Measurements from ENCODE around the gene ASPA.

- TF ChIP-seq, protein P1, sequence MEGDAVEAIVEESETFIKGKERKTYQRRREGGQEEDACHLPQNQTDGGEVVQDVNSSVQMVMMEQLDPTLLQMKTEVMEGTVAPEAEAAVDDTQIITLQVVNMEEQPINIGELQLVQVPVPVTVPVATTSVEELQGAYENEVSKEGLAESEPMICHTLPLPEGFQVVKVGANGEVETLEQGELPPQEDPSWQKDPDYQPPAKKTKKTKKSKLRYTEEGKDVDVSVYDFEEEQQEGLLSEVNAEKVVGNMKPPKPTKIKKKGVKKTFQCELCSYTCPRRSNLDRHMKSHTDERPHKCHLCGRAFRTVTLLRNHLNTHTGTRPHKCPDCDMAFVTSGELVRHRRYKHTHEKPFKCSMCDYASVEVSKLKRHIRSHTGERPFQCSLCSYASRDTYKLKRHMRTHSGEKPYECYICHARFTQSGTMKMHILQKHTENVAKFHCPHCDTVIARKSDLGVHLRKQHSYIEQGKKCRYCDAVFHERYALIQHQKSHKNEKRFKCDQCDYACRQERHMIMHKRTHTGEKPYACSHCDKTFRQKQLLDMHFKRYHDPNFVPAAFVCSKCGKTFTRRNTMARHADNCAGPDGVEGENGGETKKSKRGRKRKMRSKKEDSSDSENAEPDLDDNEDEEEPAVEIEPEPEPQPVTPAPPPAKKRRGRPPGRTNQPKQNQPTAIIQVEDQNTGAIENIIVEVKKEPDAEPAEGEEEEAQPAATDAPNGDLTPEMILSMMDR (IDR thresholded peaks at IDR 0.05), result no peak
- no peak for TF ChIP-seq POLR2AphosphoS5 (IDR thresholded peaks at IDR 0.05)
- no peak for TF ChIP-seq POLR2A (IDR thresholded peaks at IDR 0.05)
- TF ChIP-seq EP300 (IDR thresholded peaks at IDR 0.05), result no peak
Measured at GRCh38 chr17:3536716-3537115, 60.9 kb downstream of the ASPA start.
